ENCODE data around the gene WBP1L. TPM values are rescaled to one million over a fixed set of nuclear protein-coding genes. Genes with fewer than 3 reads are reported as not detected.
"Not testable (repeated sequence)": the region's sequence is repeated elsewhere in the genome, so short reads cannot be mapped to it uniquely, and the experiment has no call there.

WBP1L gene
- total RNA-seq, 1 donor from 2014 or later: 34.0 TPM

GRCh38 chr10:102813017-102813541 is 69.3 kb downstream of the WBP1L start:
- DNase-seq: no peak

GRCh38 chr10:102813734-102814452 is 70.1 kb downstream of the WBP1L start:
- DNase-seq: no peak

DNA sequence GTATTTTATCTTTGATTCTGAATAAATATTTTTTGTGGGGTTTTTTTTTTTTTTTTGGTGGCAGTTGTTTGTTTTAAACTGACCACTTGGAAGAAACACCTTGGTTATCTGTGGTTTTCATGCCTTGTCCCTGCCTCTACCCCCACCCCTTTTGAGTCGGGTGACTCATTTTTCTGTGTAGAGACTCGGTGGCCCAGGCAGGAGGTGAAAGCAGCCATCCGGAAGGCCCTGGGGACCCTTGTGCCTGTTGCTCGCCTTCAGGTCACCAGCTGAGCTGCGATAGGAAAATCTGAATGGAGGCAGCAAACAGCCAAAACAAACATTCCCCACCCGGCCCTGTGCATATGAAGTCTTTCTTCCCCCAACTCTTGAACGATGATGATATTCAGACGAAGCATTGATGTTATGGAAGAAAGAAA is 70.7 kb downstream of the WBP1L start:
- no peak for DNase-seq

- no peak for DNase-seq
These were observed 71.3 kb downstream of the WBP1L start for GRCh38 chr10:102814873-102815661.

GRCh38 chr10:102815790-102816549 is 72.2 kb downstream of the WBP1L start:
- peak; percentile 41 for DNase-seq

DNA sequence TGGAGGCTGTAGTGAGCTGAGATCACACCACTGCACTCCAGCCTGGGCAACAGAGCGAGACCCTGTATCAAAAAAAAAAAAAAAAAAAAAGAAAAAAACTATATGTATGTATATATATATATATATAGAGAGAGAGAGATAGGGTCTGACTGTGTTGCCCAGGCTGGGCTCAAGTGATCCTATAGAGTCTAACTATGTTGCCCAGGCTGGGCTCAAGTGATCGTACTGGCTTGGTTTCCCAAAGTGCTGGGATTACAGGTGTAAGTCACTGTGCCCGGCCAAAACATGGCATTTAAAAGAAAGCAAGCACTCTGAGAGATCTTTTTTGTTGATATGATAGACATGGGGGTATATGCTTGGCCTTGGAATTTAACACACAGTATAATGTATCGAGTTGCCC is 73.4 kb downstream of the WBP1L start:
- DNase-seq: no peak

DNA sequence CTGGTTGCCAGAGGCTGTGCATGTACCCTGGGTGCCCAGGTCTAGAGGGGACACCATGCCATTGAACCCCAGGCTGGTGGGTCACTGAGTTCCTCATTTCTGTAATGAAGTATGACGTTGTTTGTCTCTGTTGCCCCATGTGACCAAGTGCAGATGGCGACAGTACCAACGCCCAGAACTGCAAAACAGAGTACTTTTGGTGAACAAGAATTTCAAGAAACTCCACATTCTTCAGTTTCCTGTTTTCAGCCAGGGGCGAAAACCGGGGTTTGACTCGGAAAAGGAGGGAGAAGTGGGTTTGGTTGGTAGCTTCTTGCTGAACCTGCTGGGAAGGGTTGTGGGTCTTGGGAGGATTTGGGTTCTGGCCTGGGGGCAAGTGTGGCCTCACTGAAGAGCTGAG is 75.3 kb downstream of the WBP1L start:
- DNase-seq: no peak

DNA sequence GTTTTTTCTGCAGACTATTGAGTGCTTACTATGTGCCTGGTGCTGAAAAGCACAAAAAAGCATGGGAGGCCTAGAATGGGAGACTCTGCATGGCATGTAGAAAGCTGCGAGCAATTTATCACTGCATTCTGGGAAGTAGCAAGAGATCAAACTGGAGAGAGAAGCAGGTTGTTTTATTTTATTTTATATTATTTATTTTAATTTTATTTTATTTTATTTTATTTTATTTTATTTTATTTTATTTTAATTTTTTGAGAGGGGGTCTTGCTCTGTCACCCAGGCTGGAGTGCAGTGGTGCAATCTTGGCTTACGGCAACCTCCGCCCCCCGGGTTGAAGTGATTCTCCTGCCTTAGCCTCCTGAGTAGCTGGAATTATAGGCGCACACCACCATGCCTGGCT is 76.3 kb downstream of the WBP1L start:
- DNase-seq: not testable (repeated sequence)

DNA sequence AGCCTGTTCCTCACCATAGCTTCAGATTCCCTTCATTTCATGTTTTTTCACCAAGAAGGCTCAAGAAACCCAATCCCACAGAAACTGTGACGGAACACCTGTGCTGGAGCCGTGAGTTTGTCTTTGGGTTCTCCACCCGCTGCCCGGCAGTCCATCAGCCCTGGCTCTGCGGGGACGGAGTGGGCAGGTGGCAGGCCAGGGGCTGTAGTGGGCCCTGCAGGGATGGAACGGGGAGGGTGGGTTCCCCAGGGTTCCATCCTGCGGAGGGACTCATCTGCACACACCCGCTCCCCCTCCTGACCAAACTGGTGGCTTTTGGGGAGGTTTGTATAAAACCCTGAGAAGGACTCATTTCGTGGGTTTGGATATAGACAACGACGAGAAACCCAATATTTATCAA is 78.5 kb downstream of the WBP1L start:
- DNase-seq: no peak

- no peak for DNase-seq
These were observed 80.9 kb downstream of the WBP1L start for GRCh38 chr10:102824664-102825063.

GRCh38 chr10:102826148-102826796 is 82.5 kb downstream of the WBP1L start:
- no peak for DNase-seq

DNA sequence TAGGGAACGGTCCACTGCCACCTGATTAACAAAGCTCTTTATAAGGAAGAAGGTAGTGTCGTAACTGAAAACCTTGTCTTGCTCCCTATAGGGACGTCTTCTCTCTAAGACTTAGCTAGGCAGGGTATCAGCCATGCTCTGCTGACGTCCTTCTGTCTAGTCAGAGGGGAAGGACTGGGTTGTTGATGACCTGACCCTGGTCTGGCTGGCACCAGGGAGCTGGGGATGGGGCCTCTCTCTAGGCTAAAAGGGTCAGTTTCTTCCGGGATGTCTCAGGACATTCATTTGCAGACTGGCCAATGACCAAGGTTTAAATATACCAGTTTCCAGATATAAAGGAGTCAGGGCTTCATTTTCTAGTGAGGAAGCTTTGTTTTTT is 83.8 kb downstream of the WBP1L start:
- no peak for DNase-seq

GRCh38 chr10:102831322-102832071 is 87.7 kb downstream of the WBP1L start:
- DNase-seq: no peak

GRCh38 chr10:102832248-102832647 is 88.5 kb downstream of the WBP1L start:
- no peak for DNase-seq

- no peak for DNase-seq
These were observed 89.2 kb downstream of the WBP1L start for GRCh38 chr10:102832987-102833386.

- DNase-seq: no peak
These were observed 90.4 kb downstream of the WBP1L start for GRCh38 chr10:102834143-102834542.

GRCh38 chr10:102835007-102835482 is 91.3 kb downstream of the WBP1L start:
- peak; percentile 20 for DNase-seq

- no peak for DNase-seq
These were observed 93.5 kb downstream of the WBP1L start, which contains the start of gene CYP17A1 for GRCh38 chr10:102837230-102837721. Gene CYP17A1, minus strand, starts transcription at chr10:102837413. Its CDS starts 52 bp downstream, at chr10:102837361.

DNA sequence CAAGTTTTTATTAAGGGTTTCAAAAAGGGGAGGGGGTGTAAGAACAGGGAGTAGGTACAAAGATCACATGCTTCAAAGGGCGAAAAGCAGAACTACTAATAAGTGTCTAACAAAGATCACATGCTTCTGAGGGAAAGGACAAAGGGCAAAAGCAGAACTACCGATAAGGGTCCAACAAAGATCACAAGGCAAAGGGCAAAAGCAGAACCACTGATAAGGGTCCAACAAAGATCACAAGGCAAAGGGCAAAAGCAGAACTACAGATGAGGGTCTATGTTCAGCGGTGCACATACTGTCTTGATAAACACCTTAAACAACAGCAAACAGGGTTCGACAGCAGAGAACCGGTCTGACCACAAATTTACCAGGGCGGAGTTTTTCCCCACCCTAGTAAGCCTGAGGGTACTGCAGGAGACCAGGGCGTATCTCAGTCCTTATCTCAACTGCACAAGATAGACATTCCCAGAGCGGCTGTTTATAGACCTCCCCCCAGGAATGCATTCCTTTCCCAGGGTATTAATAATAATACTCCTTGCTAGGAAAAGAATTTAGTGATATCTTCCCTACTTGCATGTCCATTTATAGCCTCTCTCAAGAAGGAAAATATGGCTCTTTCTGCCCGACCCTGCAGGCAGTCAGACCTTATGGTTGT is 94.7 kb downstream of the WBP1L start:
- DNase-seq: not testable (repeated sequence)

- no peak for DNase-seq
These were observed 98.1 kb downstream of the WBP1L start for GRCh38 chr10:102841827-102842345.
